ENCODE results near the gene CCDC88A.
"Not testable (repeated sequence)": the region's sequence is repeated elsewhere in the genome, so short reads cannot be mapped to it uniquely, and the experiment has no call there.

GRCh38 chr2:55356136-55356535 is 63.5 kb downstream of the CCDC88A start:
- not testable (repeated sequence) for TF ChIP-seq POLR2A (IDR thresholded peaks at IDR 0.05; ENCODE audit: low read length); GATA1 (IDR thresholded peaks at IDR 0.05; ENCODE audit: low read depth, low read length)
